GM21423 (cell line): ENCODE data around the gene ULK4.

Experiments
- ATAC-seq: cut with Tn5 transposase; IDR thresholded peaks from one replicate; pipeline ENCODE4 v1.9.1; 2021; ENCODE audit warnings: mild to moderate bottlenecking, moderate library complexity; ENCODE audit not compliant: unreplicated experiment

The ULK4 gene

DNA sequence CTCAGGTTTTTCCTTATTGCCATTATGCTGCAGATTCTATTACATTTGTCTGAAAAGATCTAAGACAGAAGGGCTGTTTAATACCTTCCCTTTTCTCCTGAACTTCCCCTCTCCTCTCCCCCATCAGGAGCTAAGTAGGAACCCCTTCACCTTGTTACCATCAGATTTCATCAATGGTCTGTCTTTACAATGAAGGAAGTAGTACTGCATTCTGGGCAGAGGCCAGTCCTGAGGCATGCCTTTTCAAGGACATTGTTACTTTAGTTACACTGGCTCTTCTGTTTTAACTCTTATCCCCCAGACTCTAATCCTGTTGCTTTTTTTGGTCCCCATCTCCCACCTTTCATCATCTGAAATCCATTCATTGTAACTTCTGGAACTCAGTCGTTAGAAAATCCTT lies 754.5 kb downstream of the ULK4 start:
- ATAC-seq: no peak

GRCh38 chr3:41205591-41205990 lies 756.3 kb downstream of the ULK4 start:
- no peak for ATAC-seq

GRCh38 chr3:41204369-41204768 lies 757.5 kb downstream of the ULK4 start:
- ATAC-seq: no peak

DNA sequence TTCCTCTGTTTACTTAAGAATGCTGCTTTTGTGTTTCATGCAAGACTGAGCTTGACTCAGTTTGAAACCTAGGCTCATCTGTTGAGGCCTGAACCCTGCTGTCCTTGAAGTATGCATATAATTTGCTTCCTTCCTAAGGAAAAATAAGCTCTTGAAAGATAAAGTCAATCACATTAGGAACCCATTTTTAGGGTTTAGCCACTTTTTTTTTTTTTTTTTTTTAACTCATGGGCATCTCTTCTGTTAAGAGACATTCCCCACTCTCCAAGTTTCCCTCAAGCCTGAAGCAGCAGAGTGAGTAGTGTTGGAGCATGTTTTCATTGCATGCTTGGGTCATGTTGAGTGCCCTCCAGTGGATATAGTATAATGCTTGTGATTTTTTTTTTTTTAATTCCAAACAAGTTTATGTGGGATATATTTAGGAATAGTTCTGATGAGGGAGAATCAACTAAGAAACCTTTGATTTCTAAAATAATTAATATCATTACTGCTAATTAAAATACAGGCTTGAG lies 759.0 kb downstream of the ULK4 start:
- ATAC-seq: no peak

- no peak for ATAC-seq
Measured at GRCh38 chr3:41202075-41202833, 759.6 kb downstream of the ULK4 start.

- no peak for ATAC-seq
Measured at GRCh38 chr3:41200669-41201021, 761.3 kb downstream of the ULK4 start.

DNA sequence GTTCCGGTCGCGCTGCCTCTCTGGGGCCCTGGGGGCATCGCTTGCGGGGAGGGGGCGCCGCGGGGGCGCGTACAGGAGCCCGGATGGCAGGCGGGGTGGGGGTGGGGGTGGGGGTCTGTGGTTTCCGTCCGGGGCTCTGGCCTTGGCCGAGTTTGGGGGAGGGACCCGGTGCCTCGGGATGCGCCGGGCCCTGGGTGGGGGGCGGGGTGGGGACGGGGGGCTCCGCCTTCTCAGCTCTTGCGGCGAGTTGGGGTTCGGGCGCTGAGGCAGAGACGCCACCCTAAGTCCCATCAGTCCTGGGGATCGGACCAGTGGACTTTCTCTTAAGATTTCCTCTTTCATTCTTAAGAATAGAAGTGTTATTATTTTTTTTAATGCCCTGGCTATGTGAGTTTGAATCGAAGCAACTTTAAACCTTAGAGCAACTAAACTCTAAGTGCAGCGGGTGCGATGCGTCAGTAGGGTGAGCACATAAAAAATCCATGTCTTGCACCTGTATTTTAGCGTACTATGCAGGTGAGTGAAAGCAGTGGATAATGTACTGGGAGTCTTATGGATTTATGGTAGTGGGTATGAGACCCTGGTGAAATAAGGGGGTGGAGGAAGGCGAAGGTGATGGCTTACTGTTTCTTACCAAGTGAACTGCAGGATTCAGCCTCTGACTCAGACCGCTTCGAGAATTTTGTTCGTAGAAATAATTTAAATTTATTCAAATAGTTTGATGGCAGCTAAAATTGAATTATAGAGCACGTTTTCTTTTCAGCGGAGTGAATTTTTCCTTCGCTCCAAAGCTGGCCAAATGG lies 761.8 kb downstream of the ULK4 start:
- peak; percentile 16 for ATAC-seq

DNA sequence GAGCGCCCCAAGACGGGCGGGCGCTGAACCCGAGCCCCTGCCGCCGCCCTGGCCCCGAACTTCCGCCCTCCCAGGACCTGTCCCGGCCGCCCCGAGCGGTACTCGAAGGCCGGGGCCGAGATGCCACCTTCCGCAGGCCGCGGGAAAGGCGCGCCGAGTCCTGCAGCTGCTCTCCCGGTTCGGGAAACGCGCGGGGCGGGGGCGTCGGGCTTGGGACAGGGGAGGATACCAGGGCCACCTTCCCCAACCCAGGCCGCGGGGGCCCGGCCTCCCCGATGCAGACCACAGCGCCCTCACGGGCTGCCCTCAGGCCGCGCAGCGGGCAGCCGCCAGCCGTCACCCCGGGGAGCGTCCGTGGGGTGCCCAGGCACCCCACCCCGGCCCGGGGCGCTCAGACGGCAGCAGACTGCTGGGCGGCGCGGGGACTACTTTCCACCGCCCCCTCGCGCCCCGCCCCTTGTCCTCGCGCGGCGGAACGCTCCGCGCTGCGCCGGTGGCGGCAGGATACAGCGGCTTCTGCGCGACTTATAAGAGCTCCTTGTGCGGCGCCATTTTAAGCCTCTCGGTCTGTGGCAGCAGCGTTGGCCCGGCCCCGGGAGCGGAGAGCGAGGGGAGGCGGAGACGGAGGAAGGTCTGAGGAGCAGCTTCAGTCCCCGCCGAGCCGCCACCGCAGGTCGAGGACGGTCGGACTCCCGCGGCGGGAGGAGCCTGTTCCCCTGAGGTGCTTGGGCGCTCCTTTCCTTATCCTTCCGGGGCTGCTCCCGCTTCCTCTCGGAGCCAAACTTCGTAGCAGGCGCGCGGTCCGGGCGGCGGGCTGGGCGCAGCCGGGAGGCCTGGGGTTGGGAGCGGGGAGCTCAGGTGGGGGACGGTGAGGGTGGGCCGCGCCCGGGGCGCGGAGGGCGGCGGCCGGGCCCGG lies 762.7 kb downstream of the ULK4 start, which contains the start of gene CTNNB1:
Gene CTNNB1 (plus strand): TSS at position 556 of the 916 bp plus-strand sequence. CDS start 24,564 bp downstream, outside the sequence.
- ATAC-seq: peak; percentile 75

GRCh38 chr3:41198526-41198925 lies 763.4 kb downstream of the ULK4 start:
- no peak for ATAC-seq

DNA sequence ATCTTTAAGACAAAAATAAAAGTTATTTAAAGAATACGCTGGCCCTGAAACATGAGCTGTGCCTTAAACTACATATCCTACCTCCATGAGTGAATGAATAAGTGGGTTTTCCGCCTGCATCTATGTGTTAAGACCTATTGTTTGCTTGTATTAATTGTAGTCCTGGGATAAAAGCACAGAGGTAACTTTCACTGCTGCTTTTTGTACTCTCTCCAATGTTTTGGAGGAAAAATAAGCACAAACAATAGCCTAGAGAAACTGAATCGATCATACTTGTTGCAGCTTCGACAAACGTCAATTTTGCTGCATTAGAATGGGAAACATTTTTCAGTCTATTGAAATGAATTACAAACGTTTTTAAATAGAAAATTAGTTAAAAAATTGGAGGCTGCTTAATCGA lies 763.9 kb downstream of the ULK4 start:
- ATAC-seq: no peak
